HG03439 (cell line): ENCODE data around the gene ENTREP1.
"Not testable (repeated sequence)": the region's sequence is repeated elsewhere in the genome, so short reads cannot be mapped to it uniquely, and the experiment has no call there.

Source experiments
- ATAC-seq: cut with Tn5 transposase; IDR thresholded peaks from one replicate; pipeline ENCODE4 v1.9.1; 2021; ENCODE audit warnings: mild to moderate bottlenecking, moderate library complexity; ENCODE audit not compliant: unreplicated experiment

ENTREP1 gene, protein sequence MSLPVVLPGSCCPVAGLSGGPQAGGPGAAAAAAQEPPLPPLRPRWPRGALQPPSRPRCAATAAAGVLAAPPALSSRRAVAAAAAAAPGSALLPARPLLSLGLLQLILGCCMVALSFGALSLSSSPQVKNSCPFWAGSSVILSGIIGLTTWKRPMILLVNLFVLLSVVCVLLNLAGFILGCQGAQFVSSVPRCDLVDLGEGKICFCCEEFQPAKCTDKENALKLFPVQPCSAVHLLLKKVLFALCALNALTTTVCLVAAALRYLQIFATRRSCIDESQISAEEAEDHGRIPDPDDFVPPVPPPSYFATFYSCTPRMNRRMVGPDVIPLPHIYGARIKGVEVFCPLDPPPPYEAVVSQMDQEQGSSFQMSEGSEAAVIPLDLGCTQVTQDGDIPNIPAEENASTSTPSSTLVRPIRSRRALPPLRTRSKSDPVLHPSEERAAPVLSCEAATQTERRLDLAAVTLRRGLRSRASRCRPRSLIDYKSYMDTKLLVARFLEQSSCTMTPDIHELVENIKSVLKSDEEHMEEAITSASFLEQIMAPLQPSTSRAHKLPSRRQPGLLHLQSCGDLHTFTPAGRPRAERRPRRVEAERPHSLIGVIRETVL

DNA sequence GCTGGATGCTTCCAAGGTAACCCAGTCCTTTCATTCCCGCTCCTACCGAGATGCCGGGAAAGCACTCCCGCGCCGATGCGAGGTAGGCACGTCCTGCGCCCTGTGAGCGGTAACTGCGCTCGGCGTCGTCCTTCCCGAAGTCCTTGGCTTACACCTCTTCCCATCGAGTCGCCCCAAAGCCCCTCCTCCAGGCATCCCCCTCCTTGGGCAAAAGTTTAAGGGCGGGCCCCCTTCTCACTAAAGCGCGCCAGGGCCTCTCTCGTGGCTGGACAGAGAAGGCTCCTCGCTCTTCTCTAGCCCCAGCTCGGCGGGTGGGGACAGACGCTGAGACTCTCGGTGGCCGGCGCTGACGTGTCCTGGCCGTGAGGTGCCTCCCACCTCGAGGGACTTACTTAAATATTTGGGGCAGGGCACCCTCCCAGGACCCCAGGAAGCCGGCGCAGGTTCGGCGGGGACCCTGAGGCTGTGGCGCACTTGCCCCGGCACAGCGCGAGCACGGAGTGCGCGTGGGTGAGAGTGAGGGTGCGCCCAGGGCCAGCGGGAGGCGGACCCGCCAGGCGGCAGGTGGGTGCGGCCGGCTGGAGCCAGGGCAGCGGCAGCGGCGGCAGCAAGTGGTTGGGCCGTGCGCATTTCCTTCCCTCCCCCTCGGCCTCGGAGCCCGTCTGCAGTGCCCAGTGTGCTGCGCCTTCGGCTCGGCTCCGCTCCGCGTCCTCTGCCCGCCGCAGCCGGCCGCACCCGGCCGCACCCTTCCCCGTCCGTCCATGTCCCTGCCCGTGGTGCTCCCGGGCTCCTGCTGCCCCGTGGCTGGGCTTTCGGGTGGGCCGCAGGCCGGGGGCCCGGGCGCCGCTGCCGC, at the start of gene ENTREP1:
Gene ENTREP1 (plus strand): TSS at position 667 of the 853 bp plus-strand sequence. CDS start 95 bp downstream, at position 762.
- ATAC-seq = no peak

DNA sequence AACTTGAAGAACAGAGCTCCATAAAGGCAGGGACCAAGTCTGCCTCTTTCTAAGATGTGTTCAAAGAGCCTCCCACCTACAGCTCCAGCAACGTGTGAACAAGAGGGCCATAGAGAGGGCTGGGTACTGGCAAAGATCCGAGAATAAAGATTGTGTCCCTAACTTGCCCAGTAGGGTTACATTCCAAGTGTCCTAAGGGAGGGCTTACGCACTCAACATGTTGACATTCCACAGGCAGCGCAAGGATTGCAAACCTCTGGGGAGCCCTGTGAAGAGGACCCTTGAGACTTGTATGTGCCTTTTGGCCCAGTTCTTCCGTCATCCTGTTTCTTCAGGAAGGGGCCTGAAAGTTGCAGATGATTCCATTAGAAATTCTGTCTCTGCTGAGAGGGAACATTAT, 48.2 kb upstream of the ENTREP1 start:
- no peak for ATAC-seq

- no peak for ATAC-seq
Observed at GRCh38 chr9:69279084-69279731, 45.8 kb upstream of the ENTREP1 start.

GRCh38 chr9:69279733-69280132, 45.3 kb upstream of the ENTREP1 start:
- no peak for ATAC-seq

GRCh38 chr9:69283003-69283402, 42.0 kb upstream of the ENTREP1 start:
- ATAC-seq = no peak

DNA sequence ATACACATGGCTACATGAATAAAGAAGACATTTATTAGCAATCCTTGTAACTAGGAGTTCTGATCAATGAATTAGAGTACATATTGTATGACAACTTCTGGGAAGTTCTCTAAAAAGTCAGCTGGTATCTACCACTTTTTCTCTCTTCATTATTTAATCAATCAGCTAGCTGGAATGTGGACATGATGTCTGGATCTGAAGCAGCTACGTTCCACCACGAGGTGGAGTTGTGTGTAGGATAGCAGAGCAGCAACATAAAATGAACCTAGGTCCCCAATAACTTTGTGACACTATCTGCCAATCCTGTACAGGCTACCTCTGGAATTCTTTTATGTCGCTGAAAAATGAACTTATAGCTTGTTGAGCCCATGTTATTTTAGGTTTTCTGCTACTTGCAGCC, 32.9 kb upstream of the ENTREP1 start:
- no peak for ATAC-seq

DNA sequence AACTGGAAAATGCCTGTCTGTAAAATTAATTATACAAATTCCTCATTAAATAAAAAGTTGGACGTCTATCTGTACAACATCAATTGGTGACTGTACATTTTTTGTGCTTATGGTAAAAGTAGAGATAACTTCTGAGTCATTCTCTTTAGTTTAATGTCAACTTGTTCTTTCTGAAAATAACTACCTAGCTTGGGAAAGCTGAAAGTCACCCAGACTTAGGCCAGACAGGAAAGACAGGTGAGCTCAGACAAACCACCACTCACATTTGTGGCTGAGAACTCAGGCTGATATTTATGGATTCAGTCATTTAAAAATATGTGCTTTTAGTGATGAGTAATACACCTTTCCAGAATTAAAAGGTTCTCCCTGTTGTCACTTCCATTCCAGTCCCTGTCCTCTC, 31.9 kb upstream of the ENTREP1 start:
- ATAC-seq = no peak

GRCh38 chr9:69295872-69296552, 29.0 kb upstream of the ENTREP1 start:
- no peak for ATAC-seq

- no peak for ATAC-seq
Observed at GRCh38 chr9:69297300-69297980, 27.6 kb upstream of the ENTREP1 start.

- ATAC-seq = no peak
Observed at GRCh38 chr9:69299315-69299714, 25.7 kb upstream of the ENTREP1 start.

DNA sequence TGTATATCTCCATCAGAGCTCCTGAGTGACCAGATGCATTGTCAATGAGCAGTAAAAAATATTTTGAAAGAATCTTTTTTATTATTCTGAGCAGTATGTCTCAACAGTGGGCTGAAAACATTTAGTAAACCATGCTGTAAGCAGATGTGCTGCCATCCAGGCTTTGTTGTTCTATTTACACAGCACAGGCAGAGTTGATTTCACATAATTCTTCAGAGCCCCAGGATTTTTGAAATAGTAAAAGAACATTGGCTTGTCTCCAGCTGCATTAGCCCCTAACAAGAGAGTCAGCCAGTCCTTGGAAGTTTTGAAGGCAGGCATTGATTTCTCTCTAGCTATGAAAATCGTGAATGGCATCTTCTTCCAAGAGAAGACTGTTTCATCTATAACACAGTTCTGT, 25.2 kb upstream of the ENTREP1 start:
- no peak for ATAC-seq

DNA sequence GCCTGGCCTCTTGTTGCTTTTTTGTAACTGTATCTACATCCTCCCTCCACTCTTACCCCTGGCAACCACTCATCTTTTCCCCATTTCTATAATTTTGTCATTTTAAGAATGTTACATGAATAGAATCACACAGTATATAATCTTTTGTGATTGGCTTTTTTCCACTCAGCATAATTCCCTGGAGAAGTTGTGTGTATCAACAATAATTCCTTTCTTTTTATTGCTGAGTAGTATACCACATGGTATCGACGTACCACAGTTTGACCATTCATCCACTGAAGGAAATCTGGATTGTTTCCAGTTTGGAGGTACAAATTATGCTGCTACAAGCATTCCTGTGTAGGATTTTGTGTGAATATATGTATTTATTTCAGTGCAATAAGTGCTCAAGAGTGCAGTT, 21.7 kb upstream of the ENTREP1 start:
- no peak for ATAC-seq

- not testable (repeated sequence) for ATAC-seq
Observed at GRCh38 chr9:69306895-69307445, 18.0 kb upstream of the ENTREP1 start.

- ATAC-seq = no peak
Observed at GRCh38 chr9:69307446-69308205, 17.4 kb upstream of the ENTREP1 start.

- no peak for ATAC-seq
Observed at GRCh38 chr9:69308206-69308931, 16.6 kb upstream of the ENTREP1 start.

DNA sequence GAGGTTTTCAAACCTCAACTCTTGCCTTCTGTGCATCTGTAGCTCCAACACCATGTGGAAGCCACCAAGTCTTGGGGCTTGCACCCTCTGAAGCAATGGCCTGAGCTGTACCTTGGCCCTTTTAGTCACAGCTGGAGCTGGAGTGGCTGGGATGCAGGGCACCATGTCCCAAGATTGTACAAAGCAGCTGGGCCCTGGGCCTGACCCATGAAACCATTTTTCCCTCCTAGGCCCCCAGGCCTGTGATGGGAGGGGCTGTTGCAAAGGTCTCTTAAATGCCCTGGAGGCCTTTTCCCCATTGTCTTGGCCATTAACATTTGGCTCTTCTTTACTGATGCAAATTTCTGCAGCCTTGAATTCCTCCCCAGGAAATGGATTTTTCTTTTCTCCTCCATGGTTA, 11.8 kb upstream of the ENTREP1 start:
- ATAC-seq = no peak

DNA sequence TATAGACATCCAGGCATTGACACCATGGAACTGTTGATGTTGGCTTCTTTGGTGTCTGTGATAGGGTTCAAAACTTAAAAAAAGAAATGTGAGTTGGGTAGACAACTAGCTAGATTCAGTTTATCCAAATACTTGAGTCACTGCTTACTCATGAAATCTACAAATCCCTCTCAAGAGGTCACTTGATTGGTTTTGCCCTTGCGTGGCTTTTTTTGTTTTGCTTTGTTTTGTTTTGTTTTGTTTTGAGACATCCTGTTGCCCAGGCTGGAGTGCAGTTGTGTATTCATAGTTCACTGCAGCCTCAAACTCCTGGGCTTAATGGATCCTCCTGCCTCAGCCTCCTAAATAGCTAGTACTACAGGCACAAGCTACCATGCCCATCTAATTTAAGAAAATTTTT, 10.5 kb upstream of the ENTREP1 start:
- no peak for ATAC-seq

DNA sequence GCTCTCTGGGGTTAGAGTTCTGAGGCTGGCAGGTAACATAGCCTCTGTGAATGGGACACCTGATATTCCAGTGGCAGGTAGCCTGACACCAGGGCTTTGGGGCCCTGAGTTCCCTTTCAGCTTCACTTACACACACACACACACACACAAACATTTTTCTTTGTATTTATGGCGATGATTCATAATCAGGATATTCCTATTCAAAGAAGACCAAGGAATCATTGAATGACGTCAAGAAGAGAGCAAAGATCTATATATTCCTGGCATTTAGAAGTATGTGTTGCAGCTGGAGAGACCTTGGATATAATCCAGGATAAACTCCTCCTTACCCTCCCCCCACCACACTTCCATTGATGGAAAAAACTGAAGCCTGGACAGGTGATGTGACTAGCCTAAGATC, 7.9 kb upstream of the ENTREP1 start:
- no peak for ATAC-seq
